Right lobe of liver (tissue), 6 donors: ENCODE measurements around the gene OSBPL8. TPM values are rescaled to one million over a fixed set of nuclear protein-coding genes. Genes with fewer than 3 reads are reported as not detected.
A peak's percentile ranks its signal among the peaks of the same experiment; 100 is the strongest.

Source experiments
- ATAC-seq, 4 donors: fragments of 200-7000 bp; cut with Tn5 transposase; one replicate each; pipeline ENCODE4 v1.9.1; 2020; ENCODE audit warnings: mild to moderate bottlenecking in 4 of 4, moderate library complexity in 4 of 4
- DNase-seq, 3 donors: peaks; one replicate each; pipeline ENCODE4 v3.0.0-alpha.2; 2020
- H3K27ac ChIP-seq, 3 donors: fragments of 200-600 bp; one replicate each; pipeline ENCODE4 v1.8.0; 2022
- H3K27me3 ChIP-seq, 2 donors: fragments of 200-600 bp; one replicate each; pipeline ENCODE4 v1.8.0; 2022
- H3K36me3 ChIP-seq, 4 donors: fragments of 200-600 bp; sonication (generic) in 1 of 4; one replicate each; pipeline versions ENCODE4 v1.5.1 to v1.8.0; 2017 to 2022; ENCODE audit warnings: control low read depth in 1 of 4
- H3K4me1 ChIP-seq, 4 donors: fragments of 200-600 bp; sonication (generic) in 1 of 4; one replicate each; pipeline versions ENCODE4 v1.5.1 to v1.8.0; 2017 to 2022; ENCODE audit warnings: control low read depth in 1 of 4
- H3K4me3 ChIP-seq, 3 donors: fragments of 200-600 bp; one replicate each; pipeline ENCODE4 v1.8.0; 2022
- H3K9me3 ChIP-seq, 4 donors: fragments of 200-600 bp; sonication (generic) in 1 of 4; one replicate each; pipeline versions ENCODE4 v1.5.1 to v1.8.0; 2017 to 2022; ENCODE audit warnings: control low read depth in 1 of 4
- CTCF ChIP-seq, 4 donors: fragments of 200-600 bp in 3 of 4; fragments of 450-650 bp in 1 of 4; IDR thresholded peaks; one replicate each; pipeline versions ENCODE4 v1.5.1 to v1.8.0; 2016 to 2022; ENCODE audit warnings: antibody characterized with exemption in 4 of 4, mild to moderate bottlenecking in 2 of 4
- POLR2A ChIP-seq: fragments of 450-650 bp; IDR thresholded peaks from one replicate; pipeline ENCODE4 v1.6.1; 2017; ENCODE audit warnings: antibody characterized with exemption, mild to moderate bottlenecking
- WGBS: methylation state at CpG from one replicate; pipeline ENCODE4 v1.1.6; 2018; ENCODE audit warnings: low coverage, low lambda C conversion rate; ENCODE audit not compliant: insufficient coverage; ENCODE audit errors: missing lambda C conversion rate; 5-methylcytosine and 5-hydroxymethylcytosine counted together
- intact Hi-C, 2 donors: fragments of 100-400 bp; cut with DNase I; formaldehyde crosslinking; loops; one replicate each; pipeline versions ENCODE4 v1.11.2 to v1.14.1; 2022
- total RNA-seq, 6 experiments: library from RNA; depleted of rRNA in 2 of 6; stranded (reverse); fragments of >200 nt in 2 of 6; fragmentation: NEBNext Ultra II Directional in 3 of 6; extraction: Animal tissue kit (Norgen Biotek cat#: 25700) in 3 of 6; gene quantifications; one replicate each; pipeline versions ENCODE4 v1.1.0 to v1.2.4, GENCODE V29; 2016 to 2023
- donor health status: DM: no; HTN: yes; CAD: no.
- donor health status: DM: no; HTN: no; CAD: no.
- donor health status: DM: no; HTN: no; CAD: no.
- donor health status: DM: no; HTN: yes; CAD: no.
- donor health status: DM: no; HTN: yes; CAD: no.

Gene OSBPL8
- total RNA-seq, 6 experiments from 2014 or later = 20.2 to 29.1 (median 24.2) TPM

GRCh38 chr12:76508128-76508980 lies 51.2 kb downstream of the OSBPL8 start:
- DNase-seq (no peak), ATAC-seq (no peak)
- Histone ChIP-seq H3K4me1 (peaks cover 0 to 7% (median 0%) of the 10 kb centered on the region in 4 donors), H3K9me3 (no peaks in the 10 kb centered on the region), H3K4me3 (no peak overlapping the region), H3K27ac (no peak overlapping the region), H3K36me3 (no peaks in the 10 kb centered on the region), H3K27me3 (no peaks in the 10 kb centered on the region)
- intact Hi-C loops = no loop called here
- no peak for TF ChIP-seq CTCF (IDR thresholded peaks at IDR 0.05)
- no peak for TF ChIP-seq POLR2A
- 88% methylated on average over 3 of the region's 6 CpGs for WGBS

GRCh38 chr12:76506149-76506548 lies 53.4 kb downstream of the OSBPL8 start:
- H3K4me3 ChIP-seq = no peak overlapping the region
- intact Hi-C loops = no loop called here
- H3K9me3 ChIP-seq = no peaks in the 10 kb centered on the region
- DNase-seq = no peak
- H3K27me3 ChIP-seq = no peaks in the 10 kb centered on the region
- H3K4me1 ChIP-seq = peaks cover 0 to 7% (median 0%) of the 10 kb centered on the region in 4 donors
- TF ChIP-seq CTCF (IDR thresholded peaks at IDR 0.05) (no peak), POLR2A (no peak)
- H3K36me3 ChIP-seq = no peaks in the 10 kb centered on the region
- 87% methylated on average over 3 of the region's 3 CpGs for WGBS
- ATAC-seq = no peak
- H3K27ac ChIP-seq = no peak overlapping the region

DNA sequence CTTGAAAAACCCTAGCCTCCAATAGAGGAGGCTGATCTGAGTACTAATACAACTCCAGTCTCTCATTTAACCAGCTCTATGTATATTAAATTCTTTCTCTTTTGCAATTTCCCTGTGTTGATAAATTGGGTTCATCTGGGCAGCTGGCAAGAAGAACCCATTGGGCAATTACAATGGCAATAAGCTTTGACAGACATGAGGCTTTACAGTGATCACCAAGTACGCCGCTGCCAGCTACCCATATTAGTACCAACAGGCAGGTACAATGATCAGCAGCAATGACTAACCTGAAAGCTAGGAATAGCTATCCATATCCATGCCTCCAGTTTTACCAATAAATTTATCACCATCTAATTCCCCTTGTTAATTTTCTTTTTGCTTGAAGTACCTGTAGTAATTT lies 54.5 kb downstream of the OSBPL8 start:
- no peak for TF ChIP-seq CTCF (IDR thresholded peaks at IDR 0.05)
- no peak for TF ChIP-seq POLR2A
- no peak overlapping the region for H3K4me3 ChIP-seq
- no peaks in the 10 kb centered on the region for H3K9me3 ChIP-seq
- H3K4me1 ChIP-seq = peaks cover 0 to 7% (median 0%) of the 10 kb centered on the region in 4 donors
- no peaks in the 10 kb centered on the region for H3K36me3 ChIP-seq
- H3K27me3 ChIP-seq = no peaks in the 10 kb centered on the region
- no peak overlapping the region for H3K27ac ChIP-seq
- intact Hi-C loops = no loop called here
- WGBS = 67% methylated on average over 1 of the region's 2 CpGs
- ATAC-seq (peak; percentile 60 to 86 (median 74)), DNase-seq (peak in 1 of 3 donors; percentile 63)

GRCh38 chr12:76504606-76505005 lies 55.0 kb downstream of the OSBPL8 start:
- H3K36me3 ChIP-seq = no peaks in the 10 kb centered on the region
- peaks cover 0 to 7% (median 0%) of the 10 kb centered on the region in 4 donors for H3K4me1 ChIP-seq
- intact Hi-C loops = no loop called here
- no peak overlapping the region for H3K4me3 ChIP-seq
- H3K27ac ChIP-seq = no peak overlapping the region
- no peaks in the 10 kb centered on the region for H3K27me3 ChIP-seq
- 88% methylated on average over 2 of the region's 2 CpGs for WGBS
- TF ChIP-seq POLR2A (no peak), CTCF (IDR thresholded peaks at IDR 0.05) (no peak)
- no peaks in the 10 kb centered on the region for H3K9me3 ChIP-seq
- ATAC-seq (no peak), DNase-seq (no peak)
